RPMI8226 (cell line): ENCODE measurements around the gene CCDC17.

Experiments
- DNase-seq: peaks from one replicate; pipeline ENCODE4 v3.0.0-alpha.2; 2015

Gene CCDC17

GRCh38 chr1:45623972-45624371 lies at the start of gene CCDC17:
TSS of gene CCDC17 (minus strand) at chr1:45624054. CDS start at chr1:45623909, 145 bp downstream.
- no peak for DNase-seq

GRCh38 chr1:45669859-45670655 lies 46.2 kb upstream of the CCDC17 start:
- DNase-seq, result no peak

DNA sequence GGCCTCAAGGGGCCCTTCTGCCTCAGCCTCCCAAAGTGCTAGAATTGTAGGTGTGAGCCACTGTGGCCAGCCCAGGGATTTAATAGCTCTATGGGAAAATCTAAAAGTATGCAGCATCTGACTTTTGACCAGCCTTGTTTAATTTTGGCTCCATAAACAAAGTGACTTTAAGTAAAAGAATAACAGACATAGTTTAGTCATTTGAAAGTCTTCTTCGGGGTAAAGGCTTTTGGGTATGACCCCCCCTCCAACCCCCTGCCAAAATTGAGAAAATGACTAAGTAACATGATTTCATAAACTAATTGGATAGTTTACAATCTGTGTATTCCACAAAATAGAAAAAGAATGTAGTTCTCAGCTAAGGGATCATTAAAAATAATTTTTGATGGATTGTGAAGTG lies 45.5 kb upstream of the CCDC17 start:
- DNase-seq, result no peak

- no peak for DNase-seq
Measured at GRCh38 chr1:45668526-45668925, 44.7 kb upstream of the CCDC17 start.

GRCh38 chr1:45667321-45668111 lies 43.7 kb upstream of the CCDC17 start:
- DNase-seq, result no peak

DNA sequence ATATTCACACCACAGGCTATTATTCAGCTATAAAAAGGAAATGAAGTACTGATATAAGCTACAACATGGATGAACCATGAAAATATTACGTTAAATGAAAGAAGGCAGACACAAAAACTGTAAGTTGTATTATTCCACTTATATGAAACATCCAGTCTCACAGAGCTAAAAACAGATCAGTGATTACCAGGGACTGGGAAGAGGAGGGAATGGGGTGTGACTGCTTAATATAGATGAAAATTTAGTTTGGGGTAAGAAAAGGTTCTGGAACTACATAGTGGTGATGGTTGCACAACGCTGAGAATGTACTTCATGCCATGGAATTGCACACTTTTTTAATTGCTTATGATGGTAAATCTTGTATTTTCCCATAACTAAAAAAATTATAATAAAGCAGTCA lies 43.0 kb upstream of the CCDC17 start:
- no peak for DNase-seq

GRCh38 chr1:45660336-45660735 lies 36.5 kb upstream of the CCDC17 start:
- DNase-seq, result no peak

GRCh38 chr1:45659222-45659621 lies 35.4 kb upstream of the CCDC17 start:
- no peak for DNase-seq

- DNase-seq, result no peak
Measured at GRCh38 chr1:45658171-45658570, 34.3 kb upstream of the CCDC17 start.

- DNase-seq, result no peak
Measured at GRCh38 chr1:45656573-45657226, 32.8 kb upstream of the CCDC17 start.

GRCh38 chr1:45654540-45655280 lies 30.9 kb upstream of the CCDC17 start:
- DNase-seq, result no peak

DNA sequence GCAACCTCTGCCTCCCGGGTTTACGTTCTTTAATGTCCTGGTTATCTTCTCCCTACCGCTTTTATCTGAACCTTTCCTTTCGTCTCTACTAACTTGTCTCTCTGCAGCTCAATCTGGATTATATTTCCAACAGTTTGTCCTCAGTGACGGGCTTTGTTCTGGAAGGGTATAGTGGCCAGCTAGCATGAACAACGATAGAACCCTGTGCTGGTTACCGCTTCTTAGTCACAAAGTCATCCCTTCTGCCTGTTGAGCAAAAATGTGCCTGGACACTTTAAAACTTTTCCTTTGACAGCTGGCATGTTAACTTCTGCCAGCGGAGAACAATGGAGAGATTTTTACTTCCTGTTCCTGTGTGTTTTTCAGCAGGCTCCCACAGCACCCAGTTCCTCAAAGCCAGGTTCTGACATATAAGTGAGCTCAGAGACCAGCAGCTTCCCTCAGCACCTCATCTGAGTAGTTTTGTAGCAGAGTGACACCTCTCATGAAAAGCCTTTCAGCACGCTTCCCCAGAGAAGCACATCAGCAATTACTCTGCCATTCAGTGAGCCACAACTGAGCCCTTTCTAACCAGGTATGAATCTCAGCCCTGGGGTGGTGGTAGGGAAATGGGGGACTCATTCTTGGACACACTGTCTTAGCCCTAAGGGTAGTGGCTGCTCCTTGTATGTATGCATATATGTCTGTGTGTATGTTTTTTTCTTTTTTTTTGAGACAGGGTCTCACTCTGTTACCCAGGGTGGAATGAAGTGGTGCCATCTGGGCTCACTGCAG lies 23.6 kb upstream of the CCDC17 start:
- no peak for DNase-seq

DNA sequence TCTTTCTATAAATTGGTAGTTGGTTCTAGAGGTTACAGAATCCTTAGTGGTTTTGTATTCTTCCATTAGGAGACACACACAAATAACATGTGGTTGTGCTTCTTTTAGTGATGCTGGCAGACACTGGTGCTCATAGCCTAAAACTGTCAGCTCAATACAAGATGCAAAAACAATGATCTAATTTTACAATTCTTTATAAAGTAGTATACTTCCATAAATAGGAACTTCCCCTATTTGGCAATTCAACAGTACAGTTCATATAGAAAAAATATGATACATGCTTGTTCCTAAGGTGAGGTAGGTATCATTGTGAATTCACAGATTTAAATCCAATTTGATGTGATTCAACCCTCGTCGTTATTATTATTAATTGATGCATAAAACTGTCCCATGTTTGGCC lies 20.8 kb upstream of the CCDC17 start:
- DNase-seq, result no peak

DNA sequence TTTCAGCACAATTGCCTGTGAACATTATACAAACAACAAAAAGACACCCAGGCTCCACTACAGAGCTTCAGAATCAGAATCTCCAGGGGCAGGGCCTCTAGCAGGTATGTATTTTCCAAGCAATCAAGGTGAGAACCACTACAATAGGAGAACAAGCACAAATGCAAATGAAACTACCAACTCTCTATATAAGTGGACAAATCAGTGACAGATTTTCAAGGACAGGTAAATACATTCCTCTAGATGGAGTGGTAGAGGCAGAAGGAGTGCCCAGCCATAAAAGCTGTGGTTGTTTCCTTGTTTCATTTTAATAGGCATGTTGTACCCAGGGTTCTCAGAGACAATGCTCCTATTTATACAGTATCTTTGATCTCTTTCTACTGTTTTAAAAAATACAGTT lies 20.1 kb upstream of the CCDC17 start:
- no peak for DNase-seq

DNA sequence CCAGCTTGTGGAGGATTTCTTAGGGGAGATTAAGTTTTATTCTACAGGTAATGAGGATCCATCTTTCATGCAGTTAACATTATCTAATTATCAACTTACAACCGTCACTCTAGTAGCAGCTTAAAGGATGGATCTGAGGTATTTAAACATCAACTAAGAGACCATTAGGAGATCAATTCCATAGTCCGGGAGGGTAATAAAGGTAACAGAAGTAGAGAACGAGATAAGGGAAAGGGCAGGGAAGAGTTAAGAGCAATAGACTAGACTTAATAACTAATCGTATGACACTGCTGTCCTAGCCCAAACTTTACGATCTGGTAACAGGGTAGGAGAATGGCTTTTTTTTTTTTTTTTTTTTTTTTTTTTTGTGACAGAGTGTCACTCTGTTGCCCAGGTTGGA lies 19.5 kb upstream of the CCDC17 start:
- no peak for DNase-seq

- no peak for DNase-seq
Measured at GRCh38 chr1:45640293-45640692, 16.4 kb upstream of the CCDC17 start.

DNA sequence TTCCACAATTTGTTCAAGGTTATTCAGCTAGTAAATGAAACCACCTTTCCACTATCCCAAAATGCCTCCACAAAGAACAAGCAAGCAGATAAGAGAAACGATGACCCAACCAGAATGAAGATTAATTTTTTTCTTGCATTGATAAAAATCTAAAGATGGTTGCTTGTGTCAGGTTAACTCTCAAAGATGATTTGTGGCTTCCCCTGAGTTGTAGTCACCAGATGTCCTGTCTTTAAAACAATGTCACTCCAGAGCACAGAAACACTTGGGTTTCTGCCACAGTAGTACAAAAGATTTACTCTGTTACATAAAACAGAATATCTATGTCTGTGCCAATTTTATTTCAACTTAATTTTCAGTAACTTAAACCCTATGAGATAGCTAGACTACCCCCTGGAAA lies 11.4 kb upstream of the CCDC17 start:
- no peak for DNase-seq

DNA sequence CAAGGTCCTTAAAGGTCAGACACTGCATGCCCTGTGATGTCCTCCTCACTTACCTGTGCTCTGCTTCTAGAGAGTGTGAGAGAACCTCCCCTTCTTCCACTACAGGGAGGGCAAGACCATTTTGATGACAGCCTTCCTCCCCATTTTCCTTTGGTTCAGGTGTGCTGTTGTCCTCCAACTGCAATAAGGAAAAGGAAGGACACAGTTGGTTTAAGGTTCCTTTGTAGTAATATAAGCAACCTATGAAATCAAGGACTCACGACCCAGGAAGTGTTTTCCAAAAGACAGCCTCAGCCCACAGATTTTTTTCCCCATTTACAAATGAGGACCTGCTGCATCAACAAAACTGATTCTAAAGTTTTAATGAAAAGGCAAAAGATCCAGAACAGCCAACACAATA lies 6.6 kb upstream of the CCDC17 start:
- DNase-seq, result no peak

DNA sequence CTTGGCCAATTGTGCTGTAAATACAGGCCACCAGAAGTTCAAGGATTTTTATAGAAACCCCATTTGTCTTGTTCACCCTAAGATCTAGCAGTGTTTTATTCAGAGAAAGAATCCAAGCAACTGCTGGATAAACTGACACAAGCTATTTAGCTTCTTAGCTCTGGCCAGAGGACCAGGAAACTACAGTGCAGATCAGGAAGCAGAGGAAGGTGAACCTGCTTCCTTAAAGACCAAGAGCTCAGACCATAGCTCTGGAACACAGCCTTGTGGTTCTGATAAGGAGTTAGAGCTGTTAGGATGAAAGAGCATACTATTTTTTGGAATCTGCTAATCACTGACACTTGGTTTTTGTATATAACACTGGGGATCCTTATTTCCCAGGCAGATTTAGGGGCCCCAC lies 5.2 kb upstream of the CCDC17 start:
- DNase-seq, result no peak

- DNase-seq, result no peak
Measured at GRCh38 chr1:45622524-45623394, 1.1 kb downstream of the CCDC17 start.

- DNase-seq, result no peak
Measured at GRCh38 chr1:45621895-45622523, 1.8 kb downstream of the CCDC17 start.
